HG03108 (cell line): ENCODE data around the gene CT47C1.
A peak's percentile ranks its signal among the peaks of the same experiment; 100 is the strongest.

Experiments used
- ATAC-seq: cut with Tn5 transposase; IDR thresholded peaks from one replicate; pipeline ENCODE4 v1.9.1; 2021; ENCODE audit warnings: moderate library complexity; ENCODE audit not compliant: unreplicated experiment

The CT47C1 gene

DNA sequence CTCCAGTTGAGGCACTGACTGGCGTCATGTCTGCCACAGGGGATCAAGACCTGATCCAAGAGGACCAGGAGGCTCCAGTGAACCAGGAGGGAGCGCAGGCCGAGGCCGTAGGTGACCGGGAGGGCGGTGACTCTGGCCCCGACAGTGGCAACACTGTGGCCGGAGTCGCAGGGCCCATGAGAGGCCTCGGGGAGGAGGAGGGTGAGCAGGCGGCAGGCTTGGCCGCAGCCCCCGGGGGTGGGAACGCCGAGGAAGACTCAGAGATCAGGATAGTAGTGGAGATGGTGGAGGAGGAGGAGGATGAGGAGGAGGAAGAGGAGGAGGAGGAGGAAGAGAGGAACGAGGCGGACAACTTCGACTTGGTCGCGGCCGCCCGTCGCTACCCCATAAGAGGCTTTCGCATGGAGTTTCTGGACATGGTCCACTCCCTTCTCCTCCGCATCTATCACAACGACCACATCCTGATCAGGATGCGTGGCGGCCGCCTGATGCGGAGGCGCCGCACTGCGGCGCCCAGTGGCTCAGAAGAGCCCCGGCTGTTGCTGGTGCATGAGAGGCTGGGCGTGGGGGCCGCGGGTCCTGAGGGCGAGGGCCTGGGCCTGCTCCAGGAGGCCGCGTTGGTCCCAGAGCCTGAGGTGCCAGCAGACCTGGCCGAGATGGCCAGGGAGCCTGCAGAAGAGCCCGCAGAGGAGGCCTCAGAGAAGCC is 560 bp downstream of the CT47C1 start:
- no peak for ATAC-seq

DNA sequence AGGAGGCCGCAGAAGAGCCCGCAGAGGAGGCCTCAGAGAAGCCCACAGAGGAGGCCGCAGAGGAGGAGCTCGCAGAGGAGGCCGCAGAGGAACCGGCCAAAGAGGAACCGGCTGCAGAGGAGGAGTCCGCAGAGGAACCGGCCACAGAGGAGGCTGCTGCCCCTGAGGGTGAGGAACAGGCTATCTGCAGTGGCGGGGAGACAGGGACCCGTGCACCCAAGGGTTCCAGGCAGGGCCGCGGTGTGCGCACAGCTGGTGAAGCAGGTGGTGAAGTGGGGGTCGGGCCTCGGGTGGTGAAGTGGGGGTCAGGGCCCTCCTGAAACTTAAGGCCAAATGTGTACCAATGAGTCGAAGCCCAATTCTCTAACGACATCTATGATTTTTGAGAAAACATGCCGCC is 1.1 kb downstream of the CT47C1 start:
- no peak for ATAC-seq

DNA sequence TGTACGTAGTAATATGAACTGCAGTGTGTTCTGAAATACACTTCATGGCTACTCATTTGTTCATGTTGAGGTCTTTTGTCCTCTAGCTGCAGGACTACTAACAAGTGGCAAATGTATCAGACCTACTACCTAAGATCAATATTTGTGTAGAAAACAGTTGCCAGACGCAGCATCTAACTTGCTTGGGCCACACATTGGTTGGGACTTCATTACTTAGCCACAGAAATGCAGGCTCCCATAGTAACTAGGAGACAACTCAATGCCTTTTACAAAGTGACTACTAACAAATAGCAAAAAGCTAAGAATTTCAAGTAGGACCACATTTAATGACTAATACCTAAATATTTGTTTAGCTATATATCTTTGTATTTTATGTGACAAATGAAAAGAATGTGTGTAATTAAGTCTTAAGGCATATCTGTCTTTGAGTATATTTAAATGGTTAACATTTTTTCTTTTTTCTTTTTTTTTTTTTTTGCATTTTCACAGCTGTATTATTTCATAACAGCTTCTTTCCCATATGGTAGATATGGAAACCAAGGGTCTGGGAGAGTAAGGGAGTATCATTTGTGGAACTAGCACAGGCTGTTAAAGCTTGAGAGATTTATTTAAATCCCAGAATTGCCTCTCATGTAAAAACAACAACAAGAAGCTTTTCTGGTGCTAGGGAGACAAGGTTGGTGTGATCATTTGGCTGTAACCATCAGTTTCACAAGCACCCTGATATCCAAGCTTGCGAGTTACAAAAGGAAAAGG is 2.7 kb downstream of the CT47C1 start:
- ATAC-seq, result no peak

DNA sequence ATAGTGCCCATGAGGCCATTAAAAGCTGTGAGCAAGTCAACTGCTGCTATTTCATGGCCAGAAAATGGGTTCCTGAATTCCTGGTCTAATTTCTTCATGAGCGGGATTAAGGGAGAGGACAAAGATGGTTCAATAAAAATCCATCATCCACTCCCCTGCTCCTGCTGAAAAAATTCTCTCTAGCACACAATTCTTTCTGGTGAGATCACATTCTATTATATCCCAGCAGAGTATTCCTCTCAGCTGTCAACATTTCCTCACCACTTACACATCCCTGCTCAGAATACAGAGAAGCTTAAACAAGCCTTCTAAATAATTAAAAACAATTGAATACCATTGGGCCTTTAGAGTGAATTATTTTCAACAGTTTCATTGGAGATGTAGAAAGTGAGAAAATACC is 9.5 kb downstream of the CT47C1 start:
- no peak for ATAC-seq

DNA sequence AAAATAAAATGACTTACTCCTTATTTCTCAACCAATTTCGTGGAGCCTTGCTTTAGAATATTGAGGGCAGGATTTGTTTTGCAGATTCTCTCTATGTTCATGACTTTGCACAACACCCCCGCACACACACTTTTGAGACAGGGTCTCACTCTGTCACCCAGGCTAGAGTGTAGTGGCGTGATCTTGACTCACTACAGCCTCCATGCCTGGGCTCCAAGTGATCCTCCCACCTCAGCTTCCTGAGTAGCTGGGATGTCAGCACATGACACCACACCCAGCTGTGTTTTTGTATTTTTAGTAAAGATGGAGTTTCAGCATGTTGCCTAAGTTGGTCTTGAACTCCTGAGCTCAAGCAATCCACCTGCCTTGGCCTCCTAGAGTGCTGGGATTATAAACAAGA is 12.0 kb downstream of the CT47C1 start:
- no peak for ATAC-seq

DNA sequence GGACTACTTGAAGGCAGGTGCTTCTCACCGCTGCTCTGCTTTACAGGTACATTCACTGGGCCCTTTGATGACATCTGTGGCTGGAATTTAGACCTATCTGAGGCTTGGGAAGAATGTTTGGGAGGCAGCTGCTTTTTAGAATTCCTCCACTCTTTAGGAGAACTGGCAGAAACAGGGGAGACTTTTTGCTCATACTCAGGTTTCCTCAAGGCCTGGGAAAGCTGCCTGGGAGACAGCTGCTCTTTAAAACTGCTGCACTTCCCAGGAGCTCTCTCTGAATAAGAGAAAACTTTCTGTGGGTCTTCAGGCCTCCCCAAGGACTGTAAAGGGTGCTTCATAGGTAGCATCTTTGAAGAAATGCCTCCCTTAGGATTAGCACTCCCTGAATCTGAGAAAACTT is 14.3 kb downstream of the CT47C1 start:
- no peak for ATAC-seq

DNA sequence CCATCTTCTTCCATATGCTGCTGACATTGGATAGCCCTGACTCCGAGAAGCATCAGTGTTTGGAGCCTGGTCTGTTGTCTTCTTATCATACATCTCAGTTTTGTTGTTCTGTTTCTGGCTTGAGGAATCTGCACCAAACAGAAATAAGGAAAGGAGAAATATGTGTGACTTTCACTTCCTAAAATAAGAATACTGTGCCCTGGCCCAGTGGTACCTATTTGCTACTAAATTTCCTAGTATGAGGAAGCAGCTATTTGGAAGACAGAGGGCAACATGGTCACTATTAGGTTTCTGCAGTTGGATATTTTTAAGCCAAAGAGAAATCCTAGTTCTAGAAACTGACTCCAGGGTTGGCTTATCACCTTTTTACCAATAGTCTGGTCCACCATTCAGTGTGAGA is 16.8 kb downstream of the CT47C1 start:
- no peak for ATAC-seq

DNA sequence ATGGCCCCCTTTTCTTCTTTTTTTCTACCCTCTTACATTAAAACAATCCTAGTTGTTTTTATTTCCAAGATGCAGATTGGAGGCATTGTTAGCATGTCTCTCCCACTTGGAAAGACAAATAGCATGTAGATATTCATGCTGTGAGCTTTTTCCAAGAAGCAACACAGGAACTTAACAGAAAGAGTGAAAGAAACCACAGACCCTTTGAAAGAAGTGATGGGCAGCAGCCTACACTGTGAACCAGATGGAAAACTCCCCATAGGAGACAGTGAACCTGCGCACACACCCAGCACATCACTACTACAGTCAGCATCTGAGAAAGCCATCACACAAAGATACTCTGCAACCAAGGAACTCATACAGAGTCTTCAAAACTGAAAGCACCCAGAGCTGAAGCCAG is 17.8 kb downstream of the CT47C1 start:
- ATAC-seq, result no peak

DNA sequence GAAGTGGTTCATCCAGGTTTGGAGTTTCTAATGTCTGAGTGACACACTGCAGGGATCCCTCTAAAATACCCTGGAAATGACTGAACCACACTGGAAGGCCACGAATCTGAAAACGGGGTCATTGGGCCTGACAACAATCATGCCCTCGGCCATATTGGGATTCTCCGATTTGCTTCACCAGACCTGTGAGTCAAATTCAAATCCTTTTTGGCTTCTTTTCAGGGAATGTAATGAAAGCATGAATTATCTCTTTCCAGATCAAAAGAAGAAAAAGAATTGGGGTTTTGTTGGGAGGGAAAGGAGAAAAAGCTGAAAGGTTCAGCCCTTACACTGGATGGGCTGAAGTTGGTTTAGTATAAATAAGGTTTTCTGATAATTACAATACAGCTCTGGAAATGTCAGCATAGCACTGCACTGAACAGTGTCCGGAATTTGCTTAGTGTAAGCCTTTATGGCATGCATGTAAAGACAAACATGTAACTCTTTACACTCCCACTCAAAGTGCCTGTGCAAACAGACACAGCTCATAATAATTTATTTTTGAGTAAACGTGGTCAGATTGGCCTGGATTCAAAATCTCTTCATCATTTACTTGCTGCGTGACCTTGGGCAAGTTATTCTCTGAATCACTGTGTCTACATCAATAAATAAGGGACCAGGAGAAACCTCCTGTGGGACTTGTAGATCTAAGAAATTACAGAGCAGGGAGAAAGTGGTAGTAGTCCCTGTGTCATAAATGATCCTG is 21.4 kb downstream of the CT47C1 start:
- no peak for ATAC-seq

DNA sequence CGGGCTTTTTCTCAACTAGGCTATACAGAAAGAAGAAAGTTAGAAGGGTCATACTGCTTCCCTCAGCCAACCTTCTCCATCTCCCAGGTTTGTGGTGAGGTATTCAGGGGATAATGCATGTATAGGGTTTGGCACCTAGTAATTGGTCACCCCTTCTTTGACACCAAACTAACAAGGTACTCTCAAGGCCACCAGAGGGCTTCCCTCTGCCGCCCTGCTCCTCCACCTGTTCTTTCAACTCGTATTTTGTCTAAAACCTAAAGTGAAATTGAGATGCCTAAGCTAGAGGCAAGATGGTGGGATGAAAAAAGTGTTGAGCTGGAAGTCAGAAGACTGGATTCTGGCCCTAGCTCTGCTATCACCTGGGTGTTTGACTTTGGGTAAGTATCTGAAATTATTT is 22.0 kb downstream of the CT47C1 start:
- no peak for ATAC-seq

DNA sequence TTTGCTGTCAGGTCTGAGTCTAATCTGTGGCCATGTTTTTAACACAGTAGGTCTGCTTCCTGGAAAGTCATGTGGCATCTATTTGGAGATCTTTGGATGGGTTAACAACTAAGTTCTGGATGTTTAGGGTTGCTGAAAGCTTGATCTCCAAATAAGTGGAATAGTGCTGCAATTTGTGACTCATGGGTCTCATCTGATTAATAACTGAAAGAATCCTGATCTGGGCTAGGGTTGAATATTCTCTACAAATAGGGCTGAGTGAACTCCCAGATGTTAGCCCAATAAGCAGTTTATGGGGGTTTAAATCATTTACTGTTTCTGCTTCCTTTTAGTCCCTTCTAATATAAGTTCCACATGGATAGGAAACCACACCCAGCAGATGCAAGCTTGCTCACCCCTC is 23.1 kb downstream of the CT47C1 start:
- no peak for ATAC-seq

DNA sequence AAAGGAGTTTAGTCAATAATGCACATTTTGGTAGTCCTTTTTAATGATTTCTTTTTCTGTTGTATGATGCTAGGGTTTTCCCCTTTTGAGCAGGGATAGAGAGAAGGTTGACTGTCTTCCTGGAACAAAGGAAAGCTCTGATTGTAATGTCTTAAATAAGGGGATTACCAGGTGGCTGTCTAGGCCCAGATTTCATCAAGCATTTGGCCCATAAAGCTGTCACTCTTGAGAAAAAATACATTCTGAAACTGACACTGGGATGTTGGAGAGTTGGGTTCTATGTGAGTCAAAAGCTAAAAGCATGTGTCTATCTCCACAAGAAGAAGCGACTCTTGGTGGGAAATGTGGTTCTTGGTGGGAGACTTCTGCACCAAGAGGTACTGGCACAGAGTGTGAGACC is 28.4 kb downstream of the CT47C1 start:
- ATAC-seq, result no peak

DNA sequence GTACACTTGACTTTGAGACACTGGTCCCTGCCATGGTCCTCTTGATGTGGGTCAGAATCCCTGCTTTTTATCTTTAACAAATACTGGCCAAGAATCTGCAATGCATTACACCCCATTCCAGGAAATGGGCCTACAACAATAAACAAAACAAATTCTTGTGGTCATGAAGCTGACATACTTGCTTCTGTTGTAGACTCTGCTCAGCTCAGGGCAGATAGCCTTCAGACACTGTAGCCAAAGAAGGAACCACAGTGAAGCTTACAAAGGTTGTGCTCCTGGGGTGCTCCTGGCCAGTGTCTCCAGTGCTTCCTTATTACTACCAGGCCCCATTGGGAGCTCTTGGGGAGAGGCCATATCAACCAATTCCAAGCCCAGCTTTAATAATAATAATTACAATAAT is 33.0 kb downstream of the CT47C1 start:
- ATAC-seq, result no peak

DNA sequence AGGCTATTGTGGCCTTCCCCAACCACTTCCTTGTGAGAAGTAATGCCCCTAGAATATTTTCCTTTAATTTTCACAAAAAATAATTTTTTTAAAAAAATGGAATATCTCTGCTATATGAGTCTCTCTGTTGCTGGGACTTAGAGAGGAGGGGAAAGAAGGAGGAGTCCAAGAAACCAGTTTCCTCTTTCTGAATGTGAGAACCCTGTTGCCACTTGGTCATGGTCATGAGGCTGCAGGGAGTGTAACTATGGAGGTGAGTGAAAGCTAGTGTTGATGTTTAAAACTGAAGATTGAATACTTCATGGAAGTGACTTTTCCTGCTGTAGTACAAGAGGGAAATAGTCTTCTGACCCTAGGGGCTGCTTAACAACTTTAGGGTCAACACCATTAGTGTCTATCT is 34.4 kb downstream of the CT47C1 start:
- ATAC-seq, result no peak

DNA sequence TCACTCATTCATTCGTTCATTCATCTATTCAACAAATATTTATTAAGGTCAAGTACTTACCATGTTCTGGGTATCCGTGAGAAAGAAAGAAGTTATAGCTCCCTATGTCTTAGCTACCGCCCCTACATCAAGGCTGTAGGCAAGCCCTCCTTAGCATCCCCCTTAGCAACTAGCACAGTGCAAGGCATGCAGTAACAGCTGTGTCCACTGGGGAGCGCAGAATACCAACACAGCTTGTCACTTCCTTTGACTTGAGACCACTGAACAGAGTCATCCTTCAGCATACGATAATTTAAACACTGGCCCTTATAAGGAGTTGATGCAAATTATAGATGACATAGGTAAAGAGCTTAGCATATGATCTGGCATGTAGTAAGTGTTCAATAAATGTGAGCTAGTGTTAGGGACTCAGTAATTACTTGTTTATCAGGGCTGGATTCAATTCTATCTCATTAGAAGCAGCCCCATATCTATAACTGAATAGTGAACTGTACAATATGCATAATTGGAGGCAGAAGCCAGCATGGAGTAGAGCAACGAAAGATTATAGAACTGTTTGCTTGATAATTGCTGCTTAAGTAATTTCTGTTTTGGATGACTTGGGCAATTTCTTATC is 46.1 kb downstream of the CT47C1 start:
- peak; percentile 64 for ATAC-seq

DNA sequence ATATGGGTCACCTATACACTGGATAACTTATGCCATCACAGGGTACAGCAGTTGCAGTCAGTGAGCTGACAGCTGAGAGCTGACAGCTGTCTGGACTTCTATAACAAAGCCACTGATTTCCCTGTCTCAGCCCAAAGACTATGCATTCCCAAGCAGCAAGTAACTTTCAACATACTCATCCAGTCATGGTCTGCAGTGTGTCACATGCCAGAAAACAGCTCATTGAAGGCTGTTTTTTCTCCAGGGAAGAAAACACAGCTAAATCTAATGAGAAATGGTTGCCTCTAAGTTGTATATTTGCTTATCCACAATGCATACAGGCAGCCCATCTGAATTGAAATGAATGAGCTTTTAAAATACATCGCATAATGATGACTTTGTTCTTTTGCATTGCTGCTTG is 48.5 kb downstream of the CT47C1 start:
- ATAC-seq, result no peak
